Measurements from ENCODE around the gene NHSL2. TPM values are rescaled to one million over a fixed set of nuclear protein-coding genes. Genes with fewer than 3 reads are reported as not detected.

Gene NHSL2
- total RNA-seq, 2 donors from 2014 or later, result 0.26 to 0.69 TPM

- no peaks in the 10 kb centered on the region for H3K9me3 Mint-ChIP-seq
- H3K27me3 Mint-ChIP-seq (ENCODE audit: low read depth), result peaks cover 65% of the 10 kb centered on the region
- no peaks in the 10 kb centered on the region for H3K4me1 Mint-ChIP-seq (ENCODE audit: low read depth)
- H3K36me3 Mint-ChIP-seq (ENCODE audit: insufficient read depth in 2 of 2), result no peaks in the 10 kb centered on the region
- no peak overlapping the region for H3K27ac Mint-ChIP-seq
- no peak for ATAC-seq (replicated peaks in 1 of 2)
- DNase-seq, result no peak
- no peak overlapping the region for H3K4me3 Mint-ChIP-seq
These were observed 223.4 kb downstream of the NHSL2 start for GRCh38 chrX:72133851-72134546.

GRCh38 chrX:72137846-72138495 lies 227.3 kb downstream of the NHSL2 start:
- H3K4me1 Mint-ChIP-seq (ENCODE audit: low read depth), result peaks cover 15% of the 10 kb centered on the region
- peaks cover 72% of the 10 kb centered on the region for H3K27me3 Mint-ChIP-seq (ENCODE audit: low read depth)
- ATAC-seq (replicated peaks in 1 of 2) (no peak), DNase-seq (no peak)
- no peaks in the 10 kb centered on the region for H3K9me3 Mint-ChIP-seq
- H3K4me3 Mint-ChIP-seq, result no peak overlapping the region
- H3K36me3 Mint-ChIP-seq (ENCODE audit: insufficient read depth in 2 of 2), result no peaks in the 10 kb centered on the region
- H3K27ac Mint-ChIP-seq, result no peak overlapping the region

GRCh38 chrX:72139538-72139937 lies 228.9 kb downstream of the NHSL2 start:
- H3K36me3 Mint-ChIP-seq (ENCODE audit: insufficient read depth in 2 of 2), result no peaks in the 10 kb centered on the region
- H3K27ac Mint-ChIP-seq, result no peak overlapping the region
- peaks cover 70% of the 10 kb centered on the region for H3K27me3 Mint-ChIP-seq (ENCODE audit: low read depth)

GRCh38 chrX:72141372-72142004 lies 230.8 kb downstream of the NHSL2 start:
- no peaks in the 10 kb centered on the region for H3K9me3 Mint-ChIP-seq
- ATAC-seq (replicated peaks in 1 of 2) (peak; percentile 60 to 62), DNase-seq (no peak)
- peaks cover 30% of the 10 kb centered on the region for H3K4me1 Mint-ChIP-seq (ENCODE audit: low read depth)
- H3K36me3 Mint-ChIP-seq (ENCODE audit: insufficient read depth in 2 of 2), result no peaks in the 10 kb centered on the region
- peak overlapping the region; percentile 16 to 32 for H3K4me3 Mint-ChIP-seq
- H3K27me3 Mint-ChIP-seq (ENCODE audit: low read depth), result peaks cover 67% of the 10 kb centered on the region
- no peak overlapping the region for H3K27ac Mint-ChIP-seq

More at GRCh38 chrX:72139538-72139937, 228.9 kb downstream of the NHSL2 start:
- no peak overlapping the region for H3K4me3 Mint-ChIP-seq
- DNase-seq, result no peak
- no peak for ATAC-seq (replicated peaks in 1 of 2)
- H3K4me1 Mint-ChIP-seq (ENCODE audit: low read depth), result peaks cover 26% of the 10 kb centered on the region
- no peaks in the 10 kb centered on the region for H3K9me3 Mint-ChIP-seq

GRCh38 chrX:72142094-72142793 lies 231.6 kb downstream of the NHSL2 start:
- Mint-ChIP-seq H3K36me3 (ENCODE audit: insufficient read depth in 2 of 2) (no peaks in the 10 kb centered on the region), H3K9me3 (no peaks in the 10 kb centered on the region), H3K4me1 (ENCODE audit: low read depth) (peaks cover 30% of the 10 kb centered on the region), H3K27ac (no peak overlapping the region), H3K4me3 (no peak overlapping the region), H3K27me3 (ENCODE audit: low read depth) (peaks cover 67% of the 10 kb centered on the region)
- ATAC-seq (replicated peaks in 1 of 2) (no peak), DNase-seq (no peak)

- Mint-ChIP-seq H3K27me3 (ENCODE audit: low read depth) (peaks cover 71% of the 10 kb centered on the region), H3K9me3 (no peaks in the 10 kb centered on the region), H3K36me3 (ENCODE audit: insufficient read depth in 2 of 2) (no peaks in the 10 kb centered on the region), H3K4me3 (no peak overlapping the region), H3K4me1 (ENCODE audit: low read depth) (peaks cover 30% of the 10 kb centered on the region), H3K27ac (no peak overlapping the region)
- ATAC-seq (replicated peaks in 1 of 2) (no peak), DNase-seq (no peak)
These were observed 232.4 kb downstream of the NHSL2 start for GRCh38 chrX:72142794-72143608.

- ATAC-seq (replicated peaks in 1 of 2), result no peak
- Mint-ChIP-seq H3K27me3 (ENCODE audit: low read depth) (peaks cover 76% of the 10 kb centered on the region), H3K4me3 (no peak overlapping the region), H3K36me3 (ENCODE audit: insufficient read depth in 2 of 2) (no peaks in the 10 kb centered on the region), H3K9me3 (no peaks in the 10 kb centered on the region), H3K27ac (no peak overlapping the region), H3K4me1 (ENCODE audit: low read depth) (peaks cover 30% of the 10 kb centered on the region)
- no peak for DNase-seq
These were observed 232.9 kb downstream of the NHSL2 start for GRCh38 chrX:72143609-72143907.

- H3K27ac Mint-ChIP-seq, result no peak overlapping the region
- H3K4me3 Mint-ChIP-seq, result no peak overlapping the region
- H3K36me3 Mint-ChIP-seq (ENCODE audit: insufficient read depth in 2 of 2), result no peaks in the 10 kb centered on the region
- H3K27me3 Mint-ChIP-seq (ENCODE audit: low read depth), result peaks cover 70% of the 10 kb centered on the region
- no peaks in the 10 kb centered on the region for H3K9me3 Mint-ChIP-seq
- DNase-seq (no peak), ATAC-seq (replicated peaks in 1 of 2) (no peak)
- peaks cover 30% of the 10 kb centered on the region for H3K4me1 Mint-ChIP-seq (ENCODE audit: low read depth)
These were observed 234.5 kb downstream of the NHSL2 start for GRCh38 chrX:72145181-72145580.

GRCh38 chrX:72146527-72146926 lies 235.9 kb downstream of the NHSL2 start:
- Mint-ChIP-seq H3K4me3 (no peak overlapping the region), H3K4me1 (ENCODE audit: low read depth) (peaks cover 25% of the 10 kb centered on the region), H3K36me3 (ENCODE audit: insufficient read depth in 2 of 2) (no peaks in the 10 kb centered on the region), H3K27ac (no peak overlapping the region), H3K9me3 (no peaks in the 10 kb centered on the region), H3K27me3 (ENCODE audit: low read depth) (peaks cover 60% of the 10 kb centered on the region)
- ATAC-seq (replicated peaks in 1 of 2), result no peak
- DNase-seq, result no peak

GRCh38 chrX:72158773-72159172 lies 248.1 kb downstream of the NHSL2 start:
- peaks cover 44% of the 10 kb centered on the region for H3K27me3 Mint-ChIP-seq (ENCODE audit: low read depth)

GRCh38 chrX:72159769-72160168 lies 249.1 kb downstream of the NHSL2 start:
- ATAC-seq (replicated peaks in 1 of 2), result no peak
- Mint-ChIP-seq H3K36me3 (ENCODE audit: insufficient read depth in 2 of 2) (peaks cover 0 to 3% of the 10 kb centered on the region in 2 donors), H3K27me3 (ENCODE audit: low read depth) (peaks cover 44% of the 10 kb centered on the region), H3K27ac (no peak overlapping the region), H3K4me3 (no peak overlapping the region), H3K9me3 (no peaks in the 10 kb centered on the region), H3K4me1 (ENCODE audit: low read depth) (no peaks in the 10 kb centered on the region)
- DNase-seq, result no peak

More at GRCh38 chrX:72158773-72159172, 248.1 kb downstream of the NHSL2 start:
- ATAC-seq (replicated peaks in 1 of 2) (no peak), DNase-seq (no peak)
- H3K4me3 Mint-ChIP-seq, result no peak overlapping the region
- H3K27ac Mint-ChIP-seq, result no peak overlapping the region
- no peaks in the 10 kb centered on the region for H3K4me1 Mint-ChIP-seq (ENCODE audit: low read depth)
- H3K9me3 Mint-ChIP-seq, result no peaks in the 10 kb centered on the region
- peaks cover 0 to 3% of the 10 kb centered on the region in 2 donors for H3K36me3 Mint-ChIP-seq (ENCODE audit: insufficient read depth in 2 of 2)

GRCh38 chrX:72165551-72165950 lies 254.9 kb downstream of the NHSL2 start:
- DNase-seq, result no peak

More at GRCh38 chrX:72165551-72165950, 254.9 kb downstream of the NHSL2 start:
- Mint-ChIP-seq H3K4me3 (no peak overlapping the region), H3K27me3 (ENCODE audit: low read depth) (peaks cover 9% of the 10 kb centered on the region), H3K27ac (no peak overlapping the region), H3K9me3 (no peaks in the 10 kb centered on the region), H3K4me1 (ENCODE audit: low read depth) (peaks cover 8% of the 10 kb centered on the region), H3K36me3 (ENCODE audit: insufficient read depth in 2 of 2) (no peaks in the 10 kb centered on the region)
- ATAC-seq (replicated peaks in 1 of 2), result no peak

Measured in activated T-cell treated with anti-CD3 and anti-CD28 coated beads, Interleukin-2, amount 50 U/mL, for 72 hours (primary cell).